Nephron progenitor cell (in vitro differentiated cells): ENCODE data around the gene KIF7.
"Not testable (repeated sequence)": the region's sequence is repeated elsewhere in the genome, so short reads cannot be mapped to it uniquely, and the experiment has no call there.

ENCODE experiments used
- DNase-seq: peaks from one replicate; pipeline ENCODE4 v3.0.0; 2021
- H3K27ac Mint-ChIP-seq: 2 replicates; pipeline ENCODE4 v1.8.0; 2021; ENCODE audit warnings: mild to moderate bottlenecking, moderate library complexity, mixed read lengths
- H3K27me3 Mint-ChIP-seq: 2 replicates; pipeline ENCODE4 v1.8.0; 2021; ENCODE audit warnings: mild to moderate bottlenecking, low read depth, mixed read lengths; ENCODE audit not compliant: poor library complexity
- H3K36me3 Mint-ChIP-seq: 2 replicates; pipeline ENCODE4 v1.8.0; 2021; ENCODE audit warnings: low read depth, mixed read lengths
- H3K4me1 Mint-ChIP-seq: 2 replicates; pipeline ENCODE4 v1.8.0; 2021; ENCODE audit warnings: mixed read lengths
- H3K4me3 Mint-ChIP-seq: 2 replicates; pipeline ENCODE4 v1.8.0; 2021; ENCODE audit warnings: mild to moderate bottlenecking, moderate library complexity, mixed read lengths
- H3K9me3 Mint-ChIP-seq: 2 replicates; pipeline ENCODE4 v1.8.0; 2021; ENCODE audit warnings: mild to moderate bottlenecking, moderate library complexity, mixed read lengths
- TF ChIP-seq, protein P1 (sequence below): fragments of 200-600 bp; sonication (generic); IDR thresholded peaks from 2 replicates; pipeline ENCODE4 v1.5.0; 2021; ENCODE audit warnings: antibody characterized with exemption

KIF7 gene

DNA sequence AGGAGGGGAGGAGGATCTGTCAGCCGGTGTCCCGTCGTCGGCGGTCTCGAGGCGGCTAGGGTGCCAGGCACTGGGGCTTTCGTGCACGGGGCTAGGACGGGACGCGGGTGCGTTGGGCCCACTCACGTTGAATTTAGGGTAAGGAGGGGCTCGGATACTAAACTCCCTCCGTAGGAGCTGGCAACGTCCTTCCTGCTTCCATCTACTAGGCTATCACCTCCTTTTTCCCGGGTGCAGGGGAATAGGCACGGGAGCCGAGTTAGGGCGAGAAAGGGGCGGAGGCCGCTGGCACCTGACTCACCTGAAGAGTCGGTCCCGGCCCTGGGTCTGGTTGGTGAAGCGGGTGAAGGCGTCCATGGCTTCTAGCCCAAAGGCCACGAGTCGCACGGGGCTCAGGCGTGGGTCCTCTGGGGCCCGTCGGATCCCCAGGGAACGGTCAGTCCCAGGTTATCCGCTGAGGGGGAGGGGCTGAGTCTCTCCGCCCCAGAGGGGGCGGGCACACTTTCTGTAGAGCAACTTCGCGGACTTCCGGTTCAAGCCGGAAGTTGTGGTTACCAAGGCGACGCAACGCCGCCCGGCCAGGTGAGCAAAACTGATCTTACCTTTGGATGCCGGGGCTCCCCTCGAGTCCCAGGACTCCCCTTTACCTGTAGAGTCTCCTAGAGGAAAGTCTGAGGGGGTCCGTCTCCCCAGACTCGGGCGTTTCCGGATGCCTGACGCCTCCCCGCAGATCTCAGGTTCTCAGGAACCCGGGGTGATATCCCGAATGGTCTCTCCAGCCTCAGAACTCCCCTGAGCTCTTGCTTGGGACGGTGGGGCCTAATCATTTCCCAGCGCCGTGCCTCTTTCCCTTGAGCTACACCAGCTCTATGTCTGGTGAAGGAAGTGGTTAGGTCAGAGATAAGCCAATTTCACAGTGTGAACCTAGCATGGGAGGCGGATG lies 35.3 kb upstream of the KIF7 start, which contains the start of the genes PEX11A and WDR93:
Gene PEX11A (minus strand): TSS at position 479 of the 943 bp plus-strand sequence. CDS start 122 bp downstream, at position 357.
Gene WDR93 (plus strand): TSS at position 536 of the 943 bp plus-strand sequence. CDS start 10,936 bp downstream, outside the sequence.
- TF ChIP-seq, protein P1, sequence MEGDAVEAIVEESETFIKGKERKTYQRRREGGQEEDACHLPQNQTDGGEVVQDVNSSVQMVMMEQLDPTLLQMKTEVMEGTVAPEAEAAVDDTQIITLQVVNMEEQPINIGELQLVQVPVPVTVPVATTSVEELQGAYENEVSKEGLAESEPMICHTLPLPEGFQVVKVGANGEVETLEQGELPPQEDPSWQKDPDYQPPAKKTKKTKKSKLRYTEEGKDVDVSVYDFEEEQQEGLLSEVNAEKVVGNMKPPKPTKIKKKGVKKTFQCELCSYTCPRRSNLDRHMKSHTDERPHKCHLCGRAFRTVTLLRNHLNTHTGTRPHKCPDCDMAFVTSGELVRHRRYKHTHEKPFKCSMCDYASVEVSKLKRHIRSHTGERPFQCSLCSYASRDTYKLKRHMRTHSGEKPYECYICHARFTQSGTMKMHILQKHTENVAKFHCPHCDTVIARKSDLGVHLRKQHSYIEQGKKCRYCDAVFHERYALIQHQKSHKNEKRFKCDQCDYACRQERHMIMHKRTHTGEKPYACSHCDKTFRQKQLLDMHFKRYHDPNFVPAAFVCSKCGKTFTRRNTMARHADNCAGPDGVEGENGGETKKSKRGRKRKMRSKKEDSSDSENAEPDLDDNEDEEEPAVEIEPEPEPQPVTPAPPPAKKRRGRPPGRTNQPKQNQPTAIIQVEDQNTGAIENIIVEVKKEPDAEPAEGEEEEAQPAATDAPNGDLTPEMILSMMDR: no peak
- Mint-ChIP-seq H3K27ac (no peak within 1 kb of the TSS), H3K27me3 (peaks cover 58% of the 10 kb centered on the region), H3K36me3 (peaks cover 2% of the 10 kb centered on the region), H3K9me3 (peaks cover 5% of the 10 kb centered on the region), H3K4me3 (peak within 1 kb of the TSS; percentile 89), H3K4me1 (peaks cover 14% of the 10 kb centered on the region)
- peak; percentile 77 for DNase-seq

DNA sequence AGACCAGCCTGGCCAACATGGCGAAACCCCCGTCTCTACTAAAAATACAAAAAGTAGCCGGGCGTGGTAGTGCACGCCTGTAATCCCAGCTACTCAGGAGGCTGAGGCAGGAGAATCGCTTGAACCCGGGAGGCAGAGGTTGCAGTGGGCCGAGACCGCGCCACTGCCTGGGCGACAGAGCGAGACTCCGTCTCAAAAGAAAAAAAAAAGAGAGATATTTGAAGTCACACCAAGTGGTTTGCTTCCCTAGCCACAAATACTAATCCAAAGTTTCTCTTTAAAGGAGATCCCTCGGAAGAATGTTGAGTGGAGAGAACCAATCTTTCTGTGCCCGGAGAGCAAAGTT lies 34.6 kb upstream of the KIF7 start:
- not testable (repeated sequence) for H3K9me3 Mint-ChIP-seq, H3K36me3 Mint-ChIP-seq, DNase-seq, H3K27ac Mint-ChIP-seq
- Mint-ChIP-seq H3K4me3 (peak overlapping the region; percentile 89), H3K4me1 (peaks cover 14% of the 10 kb centered on the region), H3K27me3 (peaks cover 51% of the 10 kb centered on the region)

DNA sequence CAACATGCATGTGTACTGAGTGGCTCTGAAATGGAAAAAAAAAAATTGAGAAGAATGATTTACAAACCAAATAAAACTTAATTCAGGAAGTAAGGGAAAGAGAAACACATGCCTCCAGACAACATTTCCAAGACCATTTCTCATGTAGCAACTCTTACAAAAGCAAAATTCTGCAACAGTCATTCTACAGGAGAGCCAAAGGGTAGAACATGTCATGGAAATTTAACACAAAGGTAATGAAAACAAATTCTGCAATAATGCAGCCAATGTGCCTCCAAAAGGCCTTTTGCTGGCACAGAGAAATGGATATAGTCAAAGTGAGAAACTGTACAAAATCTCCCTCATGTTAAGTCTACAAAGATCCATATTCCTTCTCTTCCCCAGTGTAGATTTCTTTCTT lies 31.3 kb upstream of the KIF7 start:
- peaks cover 5% of the 10 kb centered on the region for H3K9me3 Mint-ChIP-seq
- H3K4me3 Mint-ChIP-seq: no peak overlapping the region
- no peak overlapping the region for H3K27ac Mint-ChIP-seq
- peaks cover 34% of the 10 kb centered on the region for H3K27me3 Mint-ChIP-seq
- TF ChIP-seq, protein P1: no peak
- no peak for DNase-seq
- peaks cover 13% of the 10 kb centered on the region for H3K36me3 Mint-ChIP-seq
- H3K4me1 Mint-ChIP-seq: peaks cover 14% of the 10 kb centered on the region

DNA sequence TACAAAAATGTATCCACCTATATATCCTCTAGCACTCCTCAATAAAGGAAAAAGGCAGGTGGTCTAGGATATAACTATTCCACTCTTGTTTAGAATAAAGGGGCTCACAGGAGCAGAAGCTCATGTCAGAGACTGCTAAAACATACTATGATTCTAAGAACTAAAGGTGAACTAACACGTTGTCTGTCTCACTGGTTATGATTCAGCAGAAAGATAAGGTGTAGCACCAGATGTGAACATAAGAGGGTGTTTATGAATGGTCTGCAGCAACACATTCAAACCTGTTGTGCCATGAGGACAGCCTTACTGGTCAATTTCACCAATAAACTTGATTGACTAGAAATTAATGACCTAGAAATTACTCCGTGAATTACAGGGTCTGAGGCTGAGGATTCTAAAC lies 30.7 kb upstream of the KIF7 start:
- TF ChIP-seq, protein P1: no peak
- Mint-ChIP-seq H3K27me3 (peaks cover 35% of the 10 kb centered on the region), H3K4me1 (peaks cover 12% of the 10 kb centered on the region), H3K9me3 (peaks cover 3% of the 10 kb centered on the region), H3K36me3 (peaks cover 13% of the 10 kb centered on the region), H3K4me3 (no peak overlapping the region), H3K27ac (no peak overlapping the region)
- DNase-seq: no peak

DNA sequence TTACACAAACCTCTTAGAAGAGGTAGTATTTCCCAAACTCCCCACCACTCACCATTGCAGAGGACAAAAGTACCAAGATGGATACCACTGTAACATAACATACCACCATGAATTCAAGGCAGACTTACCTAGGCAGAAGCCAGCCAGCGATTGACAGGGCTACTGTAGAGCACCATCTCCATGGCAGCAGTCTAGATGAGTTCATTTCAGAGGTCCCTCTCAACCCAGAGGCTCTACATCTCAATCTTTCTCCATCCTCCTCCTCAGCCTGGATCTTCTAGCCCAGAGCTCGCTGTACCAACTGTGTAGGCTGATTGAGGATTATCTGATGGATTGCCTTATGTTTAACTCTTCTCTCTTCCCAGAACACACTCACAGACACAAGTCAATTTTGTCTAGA lies 25.9 kb upstream of the KIF7 start:
- H3K36me3 Mint-ChIP-seq: peaks cover 13% of the 10 kb centered on the region
- no peak for DNase-seq
- no peak overlapping the region for H3K4me3 Mint-ChIP-seq
- TF ChIP-seq, protein P1: no peak
- H3K4me1 Mint-ChIP-seq: peaks cover 23% of the 10 kb centered on the region
- H3K27me3 Mint-ChIP-seq: peaks cover 35% of the 10 kb centered on the region
- no peaks in the 10 kb centered on the region for H3K9me3 Mint-ChIP-seq
- no peak overlapping the region for H3K27ac Mint-ChIP-seq

DNA sequence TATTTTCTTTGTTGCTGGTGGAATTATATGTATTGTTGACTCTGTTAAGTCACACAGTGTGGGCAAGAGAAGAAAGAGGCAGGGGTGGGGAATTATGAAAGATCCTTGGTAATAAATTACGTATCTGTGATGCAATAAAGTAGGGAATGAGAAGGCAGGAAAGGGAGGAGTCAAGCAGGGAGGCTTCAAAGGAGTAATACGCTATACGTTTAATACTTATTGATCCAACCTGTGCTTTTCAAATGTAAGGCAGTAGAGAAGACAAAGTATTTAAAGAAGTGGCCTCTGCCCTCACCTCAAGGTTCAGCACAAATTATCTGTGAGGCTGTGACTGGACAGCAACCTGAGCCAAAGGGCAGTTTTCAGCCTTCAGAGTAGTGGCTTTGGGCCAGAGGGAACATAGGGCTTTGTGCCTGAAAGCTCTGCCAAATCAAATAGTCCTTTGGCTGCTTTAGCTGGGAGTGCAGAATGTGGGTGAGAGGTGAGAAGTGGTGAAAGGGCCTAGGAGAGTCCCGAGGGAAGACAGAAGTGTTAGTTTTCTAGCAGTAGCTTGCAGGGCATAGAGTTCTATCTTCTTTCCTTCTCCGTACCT lies 25.1 kb upstream of the KIF7 start:
- H3K4me1 Mint-ChIP-seq: peaks cover 23% of the 10 kb centered on the region

More for the DNA sequence above, 25.1 kb upstream of the KIF7 start:
- Mint-ChIP-seq H3K9me3 (no peaks in the 10 kb centered on the region), H3K36me3 (peaks cover 10% of the 10 kb centered on the region), H3K4me3 (no peak overlapping the region), H3K27me3 (peaks cover 35% of the 10 kb centered on the region), H3K27ac (no peak overlapping the region)
- no peak for DNase-seq
- TF ChIP-seq, protein P1: no peak
